NT2/D1 (cell line): Measurements from ENCODE around the gene C19orf67.

Experiments used
- SUZ12 ChIP-seq: IDR thresholded peaks from 2 replicates; pipeline ENCODE4 v1.6.1; 2011; ENCODE audit not compliant: insufficient read length, insufficient read depth; ENCODE audit errors: extremely low read depth
- ZNF274 ChIP-seq: IDR thresholded peaks from 2 replicates; pipeline ENCODE4 v1.6.1; 2011; ENCODE audit warnings: mild to moderate bottlenecking, low read depth, low read length

DNA sequence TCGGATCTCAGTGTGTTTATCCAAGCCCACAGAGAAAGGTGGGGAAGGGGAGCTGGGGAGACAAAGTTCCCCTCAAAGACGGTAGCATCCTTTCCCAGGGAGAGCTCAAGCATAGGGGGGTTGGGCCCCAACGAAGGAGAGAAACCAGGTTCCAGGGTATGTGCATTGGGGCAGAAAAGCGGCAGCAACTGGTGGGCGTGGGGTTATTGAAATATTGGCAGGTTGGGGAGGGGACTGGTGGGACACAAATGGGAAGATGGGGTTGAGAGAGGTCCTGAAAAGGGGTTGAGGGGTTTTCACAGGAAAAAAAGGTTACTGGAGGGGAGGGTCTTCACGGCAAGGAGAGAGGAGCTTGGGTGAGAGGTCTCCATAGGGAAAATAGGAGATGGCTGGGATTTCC, 49.8 kb upstream of the C19orf67 start:
- no peak for TF ChIP-seq ZNF274
- TF ChIP-seq SUZ12: no peak
